HCT116 (cell line): ENCODE results near the gene DENND2A. TPM values are rescaled to one million over a fixed set of nuclear protein-coding genes. Genes with fewer than 3 reads are reported as not detected.

ENCODE experiments used
- ATAC-seq: fragments of 200-7000 bp; cut with Tn5 transposase; 2 replicates; pipeline ENCODE4 v1.9.1; 2020; ENCODE audit warnings: mild to moderate bottlenecking, moderate library complexity
- BruUV-seq: library from RNA; stranded (reverse); fragments of 400-500 nt; replicated peaks from 2 replicates; lab custom pipeline; 2021; lab: Mats Ljungman, UMichigan
- CTCF ChIA-PET: fragments of 300-600 bp; sonication (Branson Sonifier 250); formaldehyde crosslinking; loops from one replicate; lab custom pipeline; 2021; ENCODE audit warnings: antibody characterized with exemption; lab: Charles Lee
- POLR2A ChIA-PET: fragments of 300-600, 350-600 bp; sonication (Branson Sonifier 250); formaldehyde crosslinking; loops from one replicate; lab custom pipeline; 2021; ENCODE audit warnings: antibody characterized with exemption; lab: Charles Lee
- RAD21 ChIA-PET, 2 experiments: fragments of 300-600 bp; sonication (Branson Sonifier 250); formaldehyde crosslinking; loops; one replicate each; lab custom pipeline; 2023; ENCODE audit warnings: low total read pairs in 2 of 2; ENCODE audit not compliant: uncharacterized antibody in 2 of 2, unreplicated experiment in 2 of 2, low non-redundant PET in 1 of 2; lab: Charles Lee
- DNase-seq: peaks from one replicate; pipeline ENCODE4 v3.0.0-alpha.2; 2010; ENCODE audit warnings: low read depth, low spot score
- H2AFZ ChIP-seq: fragments of 200-600 bp; shearing (Covaris generic), sonication (generic); 2 replicates; pipeline ENCODE4 v1.6.1; 2017; ENCODE audit warnings: low read depth, mixed run types, mixed read lengths, antibody characterized with exemption, low read length; ENCODE audit not compliant: poor library complexity, severe bottlenecking
- H3K27ac ChIP-seq: 2 replicates; pipeline ENCODE4 v1.5.1; 2012; ENCODE audit warnings: low read depth, low read length
- H3K27me3 ChIP-seq: fragments of 200-600 bp; sonication (generic); 2 replicates; pipeline ENCODE4 v1.6.1; 2016; ENCODE audit warnings: mixed run types, low read length, mixed read lengths; ENCODE audit not compliant: insufficient read depth
- H3K36me3 ChIP-seq, 2 experiments: fragments of 200-500 bp in 1 of 2; fragments of 200-600 bp in 1 of 2; sonication (Bioruptor generic) in 1 of 2; sonication (generic) in 1 of 2; 2 replicates each; pipeline versions ENCODE4 v1.5.1 to v1.6.1; 2014 to 2016; ENCODE audit warnings: low read length in 2 of 2, inconsistent platforms in 1 of 2, mixed read lengths in 1 of 2, mixed run types in 1 of 2; ENCODE audit not compliant: insufficient read depth in 2 of 2, control insufficient read depth in 1 of 2
- H3K4me1 ChIP-seq, 2 experiments: fragments of 200-600 bp in 1 of 2; sonication (generic) in 1 of 2; 2 replicates each; pipeline versions ENCODE4 v1.5.1 to v1.6.1; 2012 to 2017; ENCODE audit warnings: low read length in 2 of 2, inconsistent platforms in 1 of 2, mild to moderate bottlenecking in 1 of 2, mixed read lengths in 1 of 2, mixed run types in 1 of 2, moderate library complexity in 1 of 2; ENCODE audit not compliant: insufficient read depth in 2 of 2, control insufficient read depth in 1 of 2
- H3K4me2 ChIP-seq: fragments of 200-600 bp; sonication (generic); 2 replicates; pipeline ENCODE4 v1.6.1; 2017; ENCODE audit warnings: mixed run types, low read length, mixed read lengths
- H3K4me3 ChIP-seq, 2 experiments: fragments of 200-600 bp in 1 of 2; sonication (generic) in 1 of 2; replicated peaks in 1 of 2; 2 replicates each; pipeline ENCODE4 v1.5.1; 2011 to 2016; ENCODE audit warnings: low read length in 2 of 2, control low read depth in 1 of 2, low read depth in 1 of 2, mild to moderate bottlenecking in 1 of 2, mixed read lengths in 1 of 2, mixed run types in 1 of 2
- H3K79me2 ChIP-seq: fragments of 200-600 bp; sonication (generic); 2 replicates; pipeline ENCODE4 v1.6.1; 2017; ENCODE audit warnings: mild to moderate bottlenecking, mixed run types, low read length, moderate library complexity, mixed read lengths; ENCODE audit not compliant: insufficient read depth
- H3K9ac ChIP-seq: fragments of 200-600 bp; sonication (generic); 2 replicates; pipeline ENCODE4 v1.6.1; 2016; ENCODE audit warnings: low read length, mixed read lengths
- H3K9me2 ChIP-seq: fragments of 200-600 bp; sonication (generic), shearing (Covaris generic); 2 replicates; pipeline ENCODE4 v1.6.1; 2017; ENCODE audit warnings: mixed run types, mild to moderate bottlenecking, moderate library complexity; ENCODE audit not compliant: insufficient read depth
- H3K9me3 ChIP-seq, 2 experiments: fragments of 200-500 bp in 1 of 2; fragments of 200-600 bp in 1 of 2; sonication (Bioruptor generic) in 1 of 2; sonication (generic) in 1 of 2; 2 replicates each; pipeline ENCODE4 v1.6.1; 2014 to 2017; ENCODE audit warnings: low read length in 2 of 2, mixed read lengths in 2 of 2, inconsistent platforms in 1 of 2, low read depth in 1 of 2, mild to moderate bottlenecking in 1 of 2, mixed run types in 1 of 2, moderate library complexity in 1 of 2; ENCODE audit not compliant: control insufficient read depth in 1 of 2, insufficient read depth in 1 of 2
- H4K20me1 ChIP-seq: fragments of 200-600 bp; sonication (generic), shearing (Covaris generic); 2 replicates; pipeline ENCODE4 v1.6.1; 2017; ENCODE audit warnings: mixed run types, mild to moderate bottlenecking, moderate library complexity; ENCODE audit not compliant: insufficient read depth
- CBX3 ChIP-seq: IDR thresholded peaks from 2 replicates; pipeline ENCODE4 v1.6.1; 2012; ENCODE audit warnings: low read depth
- EZH2phosphoT487 ChIP-seq: fragments of 200-600 bp; IDR thresholded peaks from 2 replicates; pipeline ENCODE4 v1.6.1; 2018; ENCODE audit warnings: antibody characterized with exemption, borderline replicate concordance
- FOSL1 ChIP-seq: IDR thresholded peaks from 2 replicates; pipeline ENCODE4 v1.6.1; 2012; ENCODE audit warnings: low read depth
- MAX ChIP-seq: IDR thresholded peaks from 2 replicates; pipeline ENCODE4 v1.6.1; 2012
- POLR2AphosphoS5 ChIP-seq: IDR thresholded peaks from 2 replicates; pipeline ENCODE4 v1.6.1; 2011; ENCODE audit warnings: mild to moderate bottlenecking, low read depth, low read length, moderate library complexity
- SIN3A ChIP-seq: IDR thresholded peaks from 2 replicates; pipeline ENCODE4 v1.6.1; 2012; ENCODE audit warnings: low read depth
- SP1 ChIP-seq: IDR thresholded peaks from 2 replicates; pipeline ENCODE4 v1.6.1; 2012; ENCODE audit warnings: low read depth
- YY1 ChIP-seq: IDR thresholded peaks from 2 replicates; pipeline ENCODE4 v1.6.1; 2011; ENCODE audit warnings: low read length, low read depth, moderate library complexity, mild to moderate bottlenecking; ENCODE audit not compliant: insufficient replicate concordance; ENCODE audit errors: extremely low read depth
- ZBTB33 ChIP-seq: IDR thresholded peaks from 2 replicates; pipeline ENCODE4 v1.6.1; 2011; ENCODE audit warnings: mild to moderate bottlenecking, low read length, moderate library complexity; ENCODE audit not compliant: insufficient replicate concordance; ENCODE audit errors: extremely low read depth
- ZFX ChIP-seq: fragments of 450-650 bp; IDR thresholded peaks from 2 replicates; pipeline ENCODE4 v1.6.1; 2017
- intact Hi-C: fragments of 100-400 bp; cut with micrococcal nuclease; formaldehyde crosslinking; loops from 2 replicates; pipeline ENCODE4 v1.10.0; 2022
- total RNA-seq: library from RNA; stranded (reverse); gene quantifications from one replicate; pipeline ENCODE4 v1.2.1, GENCODE V29; 2021; ENCODE audit not compliant: unreplicated experiment

Gene DENND2A
- total RNA-seq, 1 experiment from 2014 or later, result 0.12 TPM

GRCh38 chr7:140484951-140485499 is 155.6 kb downstream of the DENND2A start:
- H3K9ac ChIP-seq, result no peak overlapping the region
- no peak overlapping the region for H3K4me2 ChIP-seq
- H2AFZ ChIP-seq, result no peak overlapping the region
- H3K4me3 ChIP-seq, result no peak overlapping the region
- H3K9me2 ChIP-seq, result no peaks in the 10 kb centered on the region
- no peaks in the 10 kb centered on the region for H3K36me3 ChIP-seq
- POLR2A ChIA-PET, result no interaction called here
- H3K27me3 ChIP-seq, result no peaks in the 10 kb centered on the region
- no peaks in the 10 kb centered on the region for H3K79me2 ChIP-seq
- no peaks in the 10 kb centered on the region for H3K4me1 ChIP-seq
- TF ChIP-seq SP1, result no peak
- no peak for TF ChIP-seq EZH2phosphoT487
- TF ChIP-seq ZBTB33, result no peak
- TF ChIP-seq ZFX, result no peak
- no peak for TF ChIP-seq YY1
- no peak for TF ChIP-seq CBX3
- no peak for TF ChIP-seq POLR2AphosphoS5
- no peak for TF ChIP-seq SIN3A
- TF ChIP-seq FOSL1, result no peak
- no peak for TF ChIP-seq MAX
- no TSS peak for BruUV-seq
- H4K20me1 ChIP-seq, result no peaks in the 10 kb centered on the region
- H3K27ac ChIP-seq, result no peak overlapping the region
- RAD21 ChIA-PET, result no interaction called here
- intact Hi-C loops, result no loop called here
- DNase-seq (no peak), ATAC-seq (no peak)
- CTCF ChIA-PET, result no interaction called here
- no peaks in the 10 kb centered on the region for H3K9me3 ChIP-seq
